ENCODE data around the gene CAVIN4.

DNA sequence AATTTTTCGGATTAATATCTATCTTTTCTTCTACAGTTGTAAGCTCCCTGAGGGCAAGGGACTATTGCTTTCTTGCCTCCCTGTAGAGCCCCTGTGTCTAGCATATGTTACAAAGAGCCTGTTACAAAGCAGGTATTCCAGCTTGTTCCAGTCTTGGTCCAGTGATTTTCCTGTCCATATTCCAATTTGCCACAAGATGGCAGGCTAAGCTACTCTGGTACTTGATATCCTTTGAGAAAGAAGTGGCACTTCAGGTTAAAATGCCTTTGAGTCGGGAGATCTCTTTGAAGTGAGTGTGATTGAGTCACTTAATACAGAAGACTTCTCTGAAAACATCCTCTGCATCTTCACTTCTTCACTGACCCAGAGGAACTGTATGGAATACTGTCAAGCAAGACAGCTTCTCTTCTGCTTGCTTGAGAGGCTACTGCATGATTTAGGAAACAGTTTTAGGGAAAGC is 24.5 kb downstream of the CAVIN4 start:
- TF ChIP-seq BACH2 (CRISPR knock-in tag; IDR thresholded peaks at IDR 0.05; ENCODE audit: borderline replicate concordance) (no peak), ZNF70 (CRISPR knock-in tag; IDR thresholded peaks at IDR 0.05) (no peak), RARB (CRISPR knock-in tag; IDR thresholded peaks at IDR 0.05) (no peak), TOX (CRISPR knock-in tag; IDR thresholded peaks at IDR 0.05; ENCODE audit: borderline replicate concordance) (no peak)
- TF ChIP-seq, protein P1, sequence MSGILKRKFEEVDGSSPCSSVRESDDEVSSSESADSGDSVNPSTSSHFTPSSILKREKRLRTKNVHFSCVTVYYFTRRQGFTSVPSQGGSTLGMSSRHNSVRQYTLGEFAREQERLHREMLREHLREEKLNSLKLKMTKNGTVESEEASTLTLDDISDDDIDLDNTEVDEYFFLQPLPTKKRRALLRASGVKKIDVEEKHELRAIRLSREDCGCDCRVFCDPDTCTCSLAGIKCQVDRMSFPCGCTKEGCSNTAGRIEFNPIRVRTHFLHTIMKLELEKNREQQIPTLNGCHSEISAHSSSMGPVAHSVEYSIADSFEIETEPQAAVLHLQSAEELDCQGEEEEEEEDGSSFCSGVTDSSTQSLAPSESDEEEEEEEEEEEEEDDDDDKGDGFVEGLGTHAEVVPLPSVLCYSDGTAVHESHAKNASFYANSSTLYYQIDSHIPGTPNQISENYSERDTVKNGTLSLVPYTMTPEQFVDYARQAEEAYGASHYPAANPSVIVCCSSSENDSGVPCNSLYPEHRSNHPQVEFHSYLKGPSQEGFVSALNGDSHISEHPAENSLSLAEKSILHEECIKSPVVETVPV (CRISPR knock-in tag; IDR thresholded peaks at IDR 0.05), result no peak
- TF ChIP-seq, protein P2, sequence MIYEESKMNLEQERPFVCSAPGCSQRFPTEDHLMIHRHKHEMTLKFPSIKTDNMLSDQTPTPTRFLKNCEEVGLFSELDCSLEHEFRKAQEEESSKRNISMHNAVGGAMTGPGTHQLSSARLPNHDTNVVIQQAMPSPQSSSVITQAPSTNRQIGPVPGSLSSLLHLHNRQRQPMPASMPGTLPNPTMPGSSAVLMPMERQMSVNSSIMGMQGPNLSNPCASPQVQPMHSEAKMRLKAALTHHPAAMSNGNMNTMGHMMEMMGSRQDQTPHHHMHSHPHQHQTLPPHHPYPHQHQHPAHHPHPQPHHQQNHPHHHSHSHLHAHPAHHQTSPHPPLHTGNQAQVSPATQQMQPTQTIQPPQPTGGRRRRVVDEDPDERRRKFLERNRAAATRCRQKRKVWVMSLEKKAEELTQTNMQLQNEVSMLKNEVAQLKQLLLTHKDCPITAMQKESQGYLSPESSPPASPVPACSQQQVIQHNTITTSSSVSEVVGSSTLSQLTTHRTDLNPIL (CRISPR knock-in tag; IDR thresholded peaks at IDR 0.05; ENCODE audit: low read depth), result no peak
- TF ChIP-seq, protein P3, sequence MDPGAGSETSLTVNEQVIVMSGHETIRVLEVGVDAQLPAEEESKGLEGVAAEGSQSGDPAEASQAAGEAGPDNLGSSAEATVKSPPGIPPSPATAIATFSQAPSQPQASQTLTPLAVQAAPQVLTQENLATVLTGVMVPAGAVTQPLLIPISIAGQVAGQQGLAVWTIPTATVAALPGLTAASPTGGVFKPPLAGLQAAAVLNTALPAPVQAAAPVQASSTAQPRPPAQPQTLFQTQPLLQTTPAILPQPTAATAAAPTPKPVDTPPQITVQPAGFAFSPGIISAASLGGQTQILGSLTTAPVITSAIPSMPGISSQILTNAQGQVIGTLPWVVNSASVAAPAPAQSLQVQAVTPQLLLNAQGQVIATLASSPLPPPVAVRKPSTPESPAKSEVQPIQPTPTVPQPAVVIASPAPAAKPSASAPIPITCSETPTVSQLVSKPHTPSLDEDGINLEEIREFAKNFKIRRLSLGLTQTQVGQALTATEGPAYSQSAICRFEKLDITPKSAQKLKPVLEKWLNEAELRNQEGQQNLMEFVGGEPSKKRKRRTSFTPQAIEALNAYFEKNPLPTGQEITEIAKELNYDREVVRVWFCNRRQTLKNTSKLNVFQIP (CRISPR knock-in tag; IDR thresholded peaks at IDR 0.05; ENCODE audit: borderline replicate concordance, low read depth), result no peak
